DND-41 (cell line): ENCODE results near the gene UBE2N.
A peak's percentile ranks its signal among the peaks of the same experiment; 100 is the strongest.

Experiments
- ATAC-seq: fragments of 200-7000 bp; cut with Tn5 transposase; 3 replicates; pipeline ENCODE4 v1.9.1; 2021; ENCODE audit warnings: low read depth; ENCODE audit not compliant: insufficient read depth
- DNase-seq: peaks from one replicate; pipeline ENCODE4 v3.0.0-alpha.2; 2020
- H2AFZ ChIP-seq: 2 replicates; pipeline ENCODE4 v1.6.0; 2012; ENCODE audit warnings: low read depth, low read length
- H3K27ac ChIP-seq: 2 replicates; pipeline ENCODE4 v1.5.1; 2012; ENCODE audit warnings: low read length, inconsistent platforms
- H3K27me3 ChIP-seq: fragments of 200-600 bp; sonication (generic); 2 replicates; pipeline ENCODE4 v1.6.0; 2012; ENCODE audit warnings: low read length, mild to moderate bottlenecking, inconsistent platforms; ENCODE audit not compliant: insufficient read depth, poor library complexity
- H3K36me3 ChIP-seq: 2 replicates; pipeline ENCODE4 v1.5.1; 2012; ENCODE audit warnings: low read length, inconsistent platforms; ENCODE audit not compliant: insufficient read depth
- H3K4me1 ChIP-seq: 2 replicates; pipeline ENCODE4 v1.5.1; 2012; ENCODE audit warnings: mild to moderate bottlenecking, low read length; ENCODE audit not compliant: insufficient read depth
- H3K4me2 ChIP-seq: 2 replicates; pipeline ENCODE4 v1.6.0; 2012; ENCODE audit warnings: mild to moderate bottlenecking, moderate library complexity, low read length, inconsistent platforms; ENCODE audit not compliant: insufficient read depth
- H3K4me3 ChIP-seq, 2 experiments: fragments of 200-600 bp in 1 of 2; shearing (Covaris generic) in 1 of 2; 2 replicates each; pipeline ENCODE4 v1.5.1; 2012 to 2016; ENCODE audit warnings: inconsistent platforms in 2 of 2, low read length in 2 of 2, mild to moderate bottlenecking in 2 of 2, low read depth in 1 of 2, moderate library complexity in 1 of 2
- H3K79me2 ChIP-seq: 2 replicates; pipeline ENCODE4 v1.6.0; 2012; ENCODE audit warnings: low read length, inconsistent platforms; ENCODE audit not compliant: insufficient read depth
- H3K9ac ChIP-seq: 2 replicates; pipeline ENCODE4 v1.6.0; 2012; ENCODE audit warnings: low read depth, mild to moderate bottlenecking, inconsistent platforms, low read length, moderate library complexity
- H3K9me3 ChIP-seq: 2 replicates; pipeline ENCODE4 v1.5.1; 2012; ENCODE audit warnings: low read length, moderate library complexity, mild to moderate bottlenecking, inconsistent platforms; ENCODE audit not compliant: insufficient read depth, severe bottlenecking
- H4K20me1 ChIP-seq: 2 replicates; pipeline ENCODE4 v1.6.0; 2012; ENCODE audit warnings: low read length; ENCODE audit not compliant: insufficient read depth
- CTCF ChIP-seq: IDR thresholded peaks from 2 replicates; pipeline ENCODE4 v1.5.1; 2012; ENCODE audit warnings: borderline replicate concordance, low read length, moderate library complexity, mild to moderate bottlenecking; ENCODE audit not compliant: poor library complexity, severe bottlenecking; ENCODE audit errors: extremely low read depth
- EZH2 ChIP-seq: IDR thresholded peaks from 3 replicates; pipeline ENCODE4 v1.6.1; 2012; ENCODE audit warnings: borderline replicate concordance, low read depth, mild to moderate bottlenecking, moderate library complexity, low read length, inconsistent platforms; ENCODE audit not compliant: severe bottlenecking

UBE2N gene

GRCh38 chr12:93426412-93426805 lies 15.3 kb downstream of the UBE2N start:
- no peak overlapping the region for H3K27ac ChIP-seq
- peaks cover 99% of the 10 kb centered on the region for H3K79me2 ChIP-seq
- H4K20me1 ChIP-seq = peaks cover 84% of the 10 kb centered on the region
- no peaks in the 10 kb centered on the region for H3K27me3 ChIP-seq
- H3K4me1 ChIP-seq = no peaks in the 10 kb centered on the region
- no peak overlapping the region for H3K9ac ChIP-seq
- no peak overlapping the region for H2AFZ ChIP-seq
- DNase-seq = no peak
- TF ChIP-seq CTCF = no peak
- TF ChIP-seq EZH2 = no peak
- no peaks in the 10 kb centered on the region for H3K9me3 ChIP-seq
- peaks cover 5% of the 10 kb centered on the region; the same call in 1 of the 2 replicates for H3K36me3 ChIP-seq
- ATAC-seq = 0 out of 3 replicates have a peak, but pooled peaks have one; percentile 22
- no peak overlapping the region for H3K4me2 ChIP-seq
- no peak overlapping the region for H3K4me3 ChIP-seq

GRCh38 chr12:93425736-93426411 lies 15.9 kb downstream of the UBE2N start:
- no peak overlapping the region for H3K9ac ChIP-seq

GRCh38 chr12:93422050-93422449 lies 19.7 kb downstream of the UBE2N start:
- DNase-seq = no peak
- Histone ChIP-seq H3K27me3 (no peaks in the 10 kb centered on the region), H3K27ac (no peak overlapping the region), H4K20me1 (peaks cover 91% of the 10 kb centered on the region), H3K79me2 (peaks cover 100% of the 10 kb centered on the region), H3K36me3 (peaks cover 5% of the 10 kb centered on the region; the same call in 1 of the 2 replicates), H3K4me1 (no peaks in the 10 kb centered on the region), H3K9ac (no peak overlapping the region), H3K4me2 (no peak overlapping the region), H3K9me3 (no peaks in the 10 kb centered on the region), H3K4me3 (no peak overlapping the region), H2AFZ (no peak overlapping the region)
- no peak for ATAC-seq
- TF ChIP-seq CTCF (no peak), EZH2 (no peak)

More at GRCh38 chr12:93425736-93426411, 15.9 kb downstream of the UBE2N start:
- H3K4me3 ChIP-seq = no peak overlapping the region
- H3K4me1 ChIP-seq = no peaks in the 10 kb centered on the region
- H3K27ac ChIP-seq = no peak overlapping the region
- H4K20me1 ChIP-seq = peaks cover 82% of the 10 kb centered on the region
- H3K27me3 ChIP-seq = no peaks in the 10 kb centered on the region
- H3K36me3 ChIP-seq = peaks cover 5% of the 10 kb centered on the region; the same call in 1 of the 2 replicates
- H2AFZ ChIP-seq = no peak overlapping the region
- H3K79me2 ChIP-seq = peaks cover 99% of the 10 kb centered on the region
- no peaks in the 10 kb centered on the region for H3K9me3 ChIP-seq
- ATAC-seq (no peak), DNase-seq (no peak)
- H3K4me2 ChIP-seq = no peak overlapping the region
- TF ChIP-seq EZH2 = no peak
- TF ChIP-seq CTCF = no peak
